GM12878 (cell line): ENCODE results near the gene HIBCH. TPM values are rescaled to one million over a fixed set of nuclear protein-coding genes. Genes with fewer than 3 reads are reported as not detected.
A peak's percentile ranks its signal among the peaks of the same experiment; 100 is the strongest.

Experiments used
- ATAC-seq: fragments of 200-7000 bp; cut with Tn5 transposase; 3 replicates; pipeline ENCODE4 v1.9.1; 2020; ENCODE audit warnings: mild to moderate bottlenecking, moderate library complexity
- BruUV-seq: library from RNA; stranded (reverse); fragments of 400-500 nt; replicated peaks from 2 replicates; lab custom pipeline; 2021; lab: Mats Ljungman, UMichigan
- CTCF ChIA-PET: fragments of 300-600 bp; sonication (Branson Sonifier 250); formaldehyde crosslinking; extraction: SDS; loops from one replicate; lab custom pipeline; 2021; ENCODE audit warnings: inconsistent platforms; lab: Yijun Ruan, JAX
- POLR2A ChIA-PET: fragments of 350-600 bp; formaldehyde crosslinking; extraction: SDS; loops from one replicate; lab custom pipeline; 2021; ENCODE audit warnings: inconsistent platforms; lab: Charles Lee
- RAD21 ChIA-PET: fragments of 300-600 bp; sonication (Branson Sonifier 250); formaldehyde crosslinking; loops from one replicate; lab custom pipeline; 2023; ENCODE audit warnings: antibody characterized with exemption; ENCODE audit not compliant: unreplicated experiment; lab: Charles Lee
- SMC1A ChIA-PET: fragments of 300-600 bp; sonication (Branson Sonifier 250); formaldehyde crosslinking; loops from one replicate; lab custom pipeline; 2023; ENCODE audit not compliant: unreplicated experiment, uncharacterized antibody; lab: Charles Lee
- DNase-seq: peaks from one replicate; pipeline ENCODE4 v3.0.0-alpha.2; 2011; ENCODE audit warnings: low read depth, low spot score
- FAIRE-seq: peaks from 3 replicates; lab custom pipeline; 2011; peaks lifted over from hg19 to GRCh38; lab: Jason Lieb, UNC
- H2AFZ ChIP-seq: 2 replicates; pipeline ENCODE4 v1.6.0; 2011; ENCODE audit warnings: low read depth, low read length, control low read depth; ENCODE audit not compliant: control insufficient read depth
- H3K27ac ChIP-seq: 2 replicates; pipeline ENCODE4 v1.5.1; 2011; ENCODE audit warnings: control low read depth; ENCODE audit not compliant: control insufficient read depth, insufficient read depth
- H3K27me3 ChIP-seq, 2 experiments: replicated peaks in 1 of 2; 2 replicates each; pipeline versions ENCODE4 v1.6.0 to v1.6.1; 2011; ENCODE audit warnings: low read length in 1 of 2; ENCODE audit not compliant: control insufficient read depth in 2 of 2, insufficient read depth in 2 of 2
- H3K36me3 ChIP-seq, 2 experiments: 2 replicates each; pipeline ENCODE4 v1.5.1; 2011; ENCODE audit warnings: low read length in 1 of 2; ENCODE audit not compliant: control insufficient read depth in 2 of 2, insufficient read depth in 2 of 2
- H3K4me1 ChIP-seq: 2 replicates; pipeline ENCODE4 v1.6.1; 2011; ENCODE audit warnings: mild to moderate bottlenecking, low read length, moderate library complexity, mixed read lengths; ENCODE audit not compliant: control insufficient read depth, insufficient read depth
- H3K4me2 ChIP-seq: 2 replicates; pipeline ENCODE4 v1.6.0; 2011; ENCODE audit warnings: control low read depth; ENCODE audit not compliant: control insufficient read depth, insufficient read depth
- H3K4me3 ChIP-seq: fragments of 200-600 bp; sonication (generic); 2 replicates; pipeline ENCODE4 v1.5.1; 2016
- H3K79me2 ChIP-seq: 2 replicates; pipeline ENCODE4 v1.6.0; 2011; ENCODE audit warnings: low read length; ENCODE audit not compliant: control insufficient read depth, insufficient read depth
- H3K9ac ChIP-seq: 2 replicates; pipeline ENCODE4 v1.8.0; 2011; ENCODE audit warnings: low read length, control low read depth, mixed read lengths; ENCODE audit not compliant: control insufficient read depth, insufficient read depth
- H3K9me3 ChIP-seq: replicated peaks from 3 replicates; pipeline ENCODE4 v1.5.1; 2011; ENCODE audit warnings: mild to moderate bottlenecking, low read length; ENCODE audit not compliant: control insufficient read depth, insufficient read depth
- H4K20me1 ChIP-seq: 2 replicates; pipeline ENCODE4 v1.6.0; 2011; ENCODE audit not compliant: control insufficient read depth, insufficient read depth
- BCLAF1 ChIP-seq: fragments of 450-650 bp; IDR thresholded peaks from 2 replicates; pipeline ENCODE4 v1.6.1; 2017; ENCODE audit warnings: antibody characterized with exemption, mild to moderate bottlenecking, moderate library complexity
- CBFB ChIP-seq: IDR thresholded peaks from 2 replicates; pipeline ENCODE4 v1.6.1; 2016; ENCODE audit warnings: antibody characterized with exemption, low read depth
- CTCF ChIP-seq, 3 experiments: IDR thresholded peaks in 2 of 3; conservative IDR thresholded peaks in 1 of 3; 2 replicates each; pipeline ENCODE4 v1.5.1; 2011; ENCODE audit warnings: low read depth in 3 of 3, low read length in 3 of 3, mild to moderate bottlenecking in 3 of 3, control low read depth in 2 of 3, moderate library complexity in 2 of 3, inconsistent platforms in 1 of 3, mixed read lengths in 1 of 3; ENCODE audit not compliant: control insufficient read depth in 2 of 3, insufficient read depth in 1 of 3; ENCODE audit errors: extremely low read depth in 1 of 3
- E2F4 ChIP-seq: IDR thresholded peaks from 2 replicates; pipeline ENCODE4 v1.6.1; 2012; ENCODE audit warnings: low read depth, low read length, improper control_type of control experiment
- EED ChIP-seq: sonication (generic); IDR thresholded peaks from 2 replicates; pipeline ENCODE4 v1.6.1; 2016; ENCODE audit warnings: antibody characterized with exemption, low read depth
- NFXL1 ChIP-seq: fragments of 450-650 bp; IDR thresholded peaks from 2 replicates; pipeline ENCODE4 v1.6.1; 2017; ENCODE audit warnings: antibody characterized with exemption, mild to moderate bottlenecking, borderline replicate concordance
- RAD21 ChIP-seq: IDR thresholded peaks from 2 replicates; pipeline ENCODE4 v1.6.1; 2011; ENCODE audit warnings: mild to moderate bottlenecking, low read depth, low read length, moderate library complexity; ENCODE audit not compliant: insufficient read depth
- SMC3 ChIP-seq: IDR thresholded peaks from 2 replicates; pipeline ENCODE4 v1.6.1; 2011; ENCODE audit warnings: low read length, improper control_type of control experiment, borderline replicate concordance
- SRF ChIP-seq, 2 experiments: IDR thresholded peaks; 2 replicates each; pipeline ENCODE4 v1.6.1; 2011; ENCODE audit warnings: low read depth in 2 of 2, low read length in 2 of 2, mild to moderate bottlenecking in 1 of 2, moderate library complexity in 1 of 2
- SUZ12 ChIP-seq: fragments of 200-600 bp; sonication (generic); IDR thresholded peaks from one replicate; pipeline ENCODE4 v1.6.1; 2018; ENCODE audit warnings: antibody characterized with exemption, mild to moderate bottlenecking; ENCODE audit not compliant: unreplicated experiment
- ZNF24 ChIP-seq: fragments of 450-650 bp; IDR thresholded peaks from 2 replicates; pipeline ENCODE4 v1.6.1; 2017; ENCODE audit warnings: antibody characterized with exemption, mild to moderate bottlenecking
- WGBS: methylation state at CpG from one replicate; pipeline ENCODE4 v1.1.6; 2016; ENCODE audit warnings: low lambda C conversion rate; ENCODE audit not compliant: insufficient replicate concordance, insufficient coverage; ENCODE audit errors: missing lambda C conversion rate; 5-methylcytosine and 5-hydroxymethylcytosine counted together
- in situ Hi-C: fragments of 300-500 bp; cut with MboI; formaldehyde crosslinking; loops from 9 replicates; pipeline ENCODE4 v1.14.3; 2018; ENCODE audit warnings: mixed read lengths
- intact Hi-C: fragments of 100-400 bp; cut with micrococcal nuclease; formaldehyde crosslinking; loops from one replicate; pipeline ENCODE4 v1.14.2; 2022; ENCODE audit not compliant: unreplicated experiment
- polyA plus RNA-seq, 11 experiments: library from polyadenylated mRNA; depleted of rRNA in 4 of 11; unstranded in 6 of 11; stranded (reverse) in 5 of 11; fragments of >200 nt; fragmentation: Nextera tagmentation in 4 of 11; fragmentation: Illumina TruSeq in 1 of 11; extraction: Ambion mirVana in 4 of 11; extraction: Trizol in 1 of 11; gene quantifications; 1 replicate in 1 of 11; 2 replicates in 10 of 11; pipeline versions ENCODE4 v1.2.1 to v1.2.3, GENCODE V29; 2011 to 2016; ENCODE audit warnings: inconsistent platforms in 2 of 11, missing spikeins in 2 of 11, low read depth in 1 of 11
- total RNA-seq, 4 experiments: library from RNA; depleted of rRNA in 3 of 4; stranded (reverse); fragments of >200 nt in 3 of 4; fragmentation: Illumina TruSeq in 1 of 4; extraction: Trizol in 1 of 4; gene quantifications; 2 replicates each; pipeline versions ENCODE4 v1.2.1 to v1.2.3, GENCODE V29; 2013 to 2021

The HIBCH gene
- total and polyA plus RNA-seq, 10 of the 15 experiments (the other 5 are each of a cell fraction or from before 2014, with no cell fraction given), result 22.3 to 81.0 (median 37.4) TPM

GRCh38 chr2:190277234-190278112, 42.2 kb downstream of the HIBCH start:
- intact Hi-C loops, result loop anchor here (1.0 kb wide), 1 partner anchor 188 kb away; no protein-coding TSS in a partner anchor
- H3K36me3 ChIP-seq, result peaks cover 0 to 2% of the 10 kb centered on the region in 2 experiments; a peak in 2 of 4 replicates
- no peak for DNase-seq
- no peaks in the 10 kb centered on the region for H4K20me1 ChIP-seq
- POLR2A ChIA-PET, result interaction anchor here (1.3 kb wide), 1 partner anchor 97 kb away, joined by 3 read pairs; a partner anchor contains a TSS
- no peak overlapping the region for H3K9ac ChIP-seq
- BruUV-seq, result no TSS peak
- no peak overlapping the region for H3K4me3 ChIP-seq
- ATAC-seq, result peak; percentile 89
- no peaks in the 10 kb centered on the region for H3K4me1 ChIP-seq
- FAIRE-seq, result no peak
- SMC1A ChIA-PET, result interaction anchor here (1.0 to 3.1 kb wide), 10 partner anchors 11 to 254 kb away, joined by 3 to 44 read pairs (median 3); a partner anchor contains a TSS
- WGBS, result 45% methylated on average over 4 of the region's 4 CpGs
- no peaks in the 10 kb centered on the region for H3K9me3 ChIP-seq
- TF ChIP-seq E2F4 (no peak), SUZ12 (no peak), SRF (IDR thresholded peaks at IDR 0.05; ENCODE audit: low read depth in 2 of 2, low read length in 2 of 2) (peak; percentile 86 to 96), BCLAF1 (no peak), CTCF (IDR thresholded peaks at IDR 0.05 in 2 of 3, conservative IDR thresholded peaks at IDR 0.05 in 1 of 3; ENCODE audit: control insufficient read depth in 2 of 3, extremely low read depth in 1 of 3, insufficient read depth in 1 of 3, low read depth in 3 of 3, low read length in 3 of 3) (peak in 2 of 3 experiments; percentile 12 to 39; a peak in 3 of 6 replicates), ZNF24 (0 out of 2 replicates have a peak, but pooled peaks have one; percentile 8), EED (no peak), NFXL1 (no peak), SMC3 (peak; percentile 39; the same call in 1 of the 2 replicates), RAD21 (peak; percentile 57), CBFB (no peak)
- H3K27ac ChIP-seq, result no peak overlapping the region
- no peak overlapping the region for H2AFZ ChIP-seq
- RAD21 ChIA-PET, result interaction anchor here (0.8 to 3.0 kb wide), 7 partner anchors 75 to 514 kb away, joined by 3 to 16 read pairs (median 4); a partner anchor contains a TSS
- no peak overlapping the region for H3K4me2 ChIP-seq
- CTCF ChIA-PET, result interaction anchor here (0.6 to 5.1 kb wide), 27 partner anchors 11 to 526 kb away, joined by 3 to 79 read pairs (median 4); partner anchors contain the start of genes HIBCH and INPP1
- no peaks in the 10 kb centered on the region for H3K27me3 ChIP-seq
- in situ Hi-C loops, result loop anchor here (5.0 kb wide), 1 partner anchor 190 kb away; no protein-coding TSS in a partner anchor
- H3K79me2 ChIP-seq, result no peaks in the 10 kb centered on the region
